Naive B cell (primary cell): ENCODE results near the gene LZTS3. TPM values are rescaled to one million over a fixed set of nuclear protein-coding genes. Genes with fewer than 3 reads are reported as not detected.
A peak's percentile ranks its signal among the peaks of the same experiment; 100 is the strongest.
"Not testable (repeated sequence)": the region's sequence is repeated elsewhere in the genome, so short reads cannot be mapped to it uniquely, and the experiment has no call there.

Source experiments
- ATAC-seq, 2 donors: fragments of 150-1000 bp; cut with Tn5 transposase; 2 replicates each; pipeline ENCODE4 v1.10.0; 2021; ENCODE audit warnings: low read depth in 2 of 2, mild to moderate bottlenecking in 2 of 2, moderate library complexity in 2 of 2
- DNase-seq: peaks from one replicate; pipeline ENCODE4 v3.0.0; 2022
- H3K27ac Mint-ChIP-seq, 6 donors: one replicate each; pipeline ENCODE4 v1.8.0; 2020 to 2022; ENCODE audit warnings: mild to moderate bottlenecking in 6 of 6, mixed read lengths in 6 of 6, moderate library complexity in 5 of 6, inconsistent platforms in 2 of 6
- H3K27me3 Mint-ChIP-seq, 3 donors: one replicate each; pipeline ENCODE4 v1.8.0; 2021 to 2022; ENCODE audit warnings: mixed read lengths in 3 of 3, mild to moderate bottlenecking in 1 of 3
- H3K36me3 Mint-ChIP-seq, 2 donors: one replicate each; pipeline ENCODE4 v1.8.0; 2020 to 2022; ENCODE audit warnings: mixed read lengths in 2 of 2, inconsistent platforms in 1 of 2, mild to moderate bottlenecking in 1 of 2
- H3K4me1 Mint-ChIP-seq, 3 donors: one replicate each; pipeline ENCODE4 v1.8.0; 2020 to 2022; ENCODE audit warnings: mixed read lengths in 3 of 3, inconsistent platforms in 1 of 3, mild to moderate bottlenecking in 1 of 3, moderate library complexity in 1 of 3
- H3K4me3 Mint-ChIP-seq, 8 donors: one replicate each; pipeline ENCODE4 v1.8.0; 2020 to 2022; ENCODE audit warnings: mild to moderate bottlenecking in 8 of 8, mixed read lengths in 8 of 8, moderate library complexity in 8 of 8, inconsistent platforms in 2 of 8
- H3K9me3 Mint-ChIP-seq, 7 donors: one replicate each; pipeline ENCODE4 v1.8.0; 2020 to 2022; ENCODE audit warnings: mixed read lengths in 7 of 7, mild to moderate bottlenecking in 5 of 7, inconsistent platforms in 2 of 7, moderate library complexity in 1 of 7
- polyA plus RNA-seq, 6 donors: library from polyadenylated mRNA; unstranded; fragments of 300-500 nt; fragmentation: Illumina TruSeq; gene quantifications; one replicate each; pipeline ENCODE4 v1.2.3, GENCODE V29; 2021; ENCODE audit warnings: low read depth in 6 of 6

The LZTS3 gene
- polyA plus RNA-seq, 6 donors from 2014 or later = 0.19 to 1.4 (median 0.56) TPM

- no peaks in the 10 kb centered on the region for H3K27me3 Mint-ChIP-seq
- ATAC-seq (no peak), DNase-seq (no peak)
- H3K4me1 Mint-ChIP-seq = peaks cover 0 to 2% (median 0%) of the 10 kb centered on the region in 3 donors
- H3K4me3 Mint-ChIP-seq = no peak overlapping the region
- H3K27ac Mint-ChIP-seq = peak overlapping the region in 2 of 6 donors; percentile 6 to 16
- H3K36me3 Mint-ChIP-seq = peaks cover 3 to 9% of the 10 kb centered on the region in 2 donors
- H3K9me3 Mint-ChIP-seq = peaks cover 0 to 7% (median 3%) of the 10 kb centered on the region in 7 donors
Observed at GRCh38 chr20:3128275-3128984, 44.9 kb downstream of the LZTS3 start.

- Mint-ChIP-seq H3K4me3 (no peak overlapping the region), H3K27ac (no peak overlapping the region), H3K36me3 (peaks cover 19 to 21% of the 10 kb centered on the region in 2 donors), H3K4me1 (peaks cover 0 to 13% (median under 1%) of the 10 kb centered on the region in 3 donors), H3K27me3 (no peaks in the 10 kb centered on the region), H3K9me3 (peaks cover 0 to 17% (median 11%) of the 10 kb centered on the region in 7 donors)
- DNase-seq = no peak
- no peak for ATAC-seq
Observed at GRCh38 chr20:3126527-3126859, 46.9 kb downstream of the LZTS3 start.

GRCh38 chr20:3125776-3126526, 47.4 kb downstream of the LZTS3 start:
- not testable (repeated sequence) for H3K27me3 Mint-ChIP-seq, H3K4me3 Mint-ChIP-seq, ATAC-seq, DNase-seq
- peaks cover 22 to 25% of the 10 kb centered on the region in 2 donors for H3K36me3 Mint-ChIP-seq
- H3K27ac Mint-ChIP-seq = peak overlapping the region in 1 of 6 donors; percentile 33
- peaks cover 0 to 17% (median 6%) of the 10 kb centered on the region in 3 donors for H3K4me1 Mint-ChIP-seq
- peaks cover 0 to 19% (median 11%) of the 10 kb centered on the region in 7 donors for H3K9me3 Mint-ChIP-seq

GRCh38 chr20:3124773-3125560, 48.4 kb downstream of the LZTS3 start:
- Mint-ChIP-seq H3K4me1 (peaks cover 0 to 21% (median 9%) of the 10 kb centered on the region in 3 donors), H3K36me3 (peaks cover 25 to 29% of the 10 kb centered on the region in 2 donors), H3K9me3 (peaks cover 0 to 20% (median 11%) of the 10 kb centered on the region in 7 donors)
- H3K4me3 Mint-ChIP-seq, ATAC-seq, H3K27me3 Mint-ChIP-seq, H3K27ac Mint-ChIP-seq, DNase-seq: not testable (repeated sequence)

GRCh38 chr20:3124163-3124562, 49.2 kb downstream of the LZTS3 start:
- not testable (repeated sequence) for H3K27me3 Mint-ChIP-seq, H3K4me3 Mint-ChIP-seq, DNase-seq, ATAC-seq
- Mint-ChIP-seq H3K4me1 (peaks cover 0 to 21% (median 9%) of the 10 kb centered on the region in 3 donors), H3K36me3 (peaks cover 22 to 29% of the 10 kb centered on the region in 2 donors), H3K9me3 (peaks cover 0 to 20% (median 11%) of the 10 kb centered on the region in 7 donors), H3K27ac (peak overlapping the region in 1 of 6 donors; percentile 42)

- H3K36me3 Mint-ChIP-seq = peaks cover 19 to 29% of the 10 kb centered on the region in 2 donors
- H3K9me3 Mint-ChIP-seq = peaks cover 0 to 20% (median 11%) of the 10 kb centered on the region in 7 donors
- ATAC-seq = no peak
- H3K4me1 Mint-ChIP-seq = peaks cover 0 to 21% (median 9%) of the 10 kb centered on the region in 3 donors
- no peak for DNase-seq
- peak overlapping the region in 3 of 6 donors; percentile 29 to 83 (median 83) for H3K27ac Mint-ChIP-seq
- no peak overlapping the region for H3K4me3 Mint-ChIP-seq
- no peaks in the 10 kb centered on the region for H3K27me3 Mint-ChIP-seq
Observed at GRCh38 chr20:3123542-3123941, 49.8 kb downstream of the LZTS3 start.

GRCh38 chr20:3121955-3122610, 51.3 kb downstream of the LZTS3 start:
- Mint-ChIP-seq H3K27ac (peak overlapping the region in 3 of 6 donors; percentile 4 to 47 (median 38)), H3K9me3 (peaks cover 0 to 20% (median 11%) of the 10 kb centered on the region in 7 donors), H3K4me3 (no peak overlapping the region), H3K36me3 (peaks cover 19 to 29% of the 10 kb centered on the region in 2 donors), H3K4me1 (peaks cover 0 to 27% (median 9%) of the 10 kb centered on the region in 3 donors), H3K27me3 (no peaks in the 10 kb centered on the region)
- ATAC-seq = peak in 1 of 2 donors; percentile 28
- no peak for DNase-seq

- DNase-seq (no peak), ATAC-seq (no peak)
- Mint-ChIP-seq H3K4me1 (peaks cover 0 to 28% (median 9%) of the 10 kb centered on the region in 3 donors), H3K27ac (peak overlapping the region in 4 of 6 donors; percentile 63 to 84 (median 71)), H3K36me3 (peaks cover 19 to 29% of the 10 kb centered on the region in 2 donors), H3K4me3 (no peak overlapping the region), H3K27me3 (no peaks in the 10 kb centered on the region), H3K9me3 (peaks cover 0 to 20% (median 11%) of the 10 kb centered on the region in 7 donors)
Observed at GRCh38 chr20:3121271-3121911, 52.0 kb downstream of the LZTS3 start.

- DNase-seq = no peak
- H3K27ac Mint-ChIP-seq = peak overlapping the region in 3 of 6 donors; percentile 24 to 82 (median 42)
- peaks cover 9 to 41% (median 9%) of the 10 kb centered on the region in 3 donors for H3K4me1 Mint-ChIP-seq
- no peak for ATAC-seq
- H3K36me3 Mint-ChIP-seq = peaks cover 19 to 30% of the 10 kb centered on the region in 2 donors
- peaks cover 0 to 15% (median 11%) of the 10 kb centered on the region in 7 donors for H3K9me3 Mint-ChIP-seq
- H3K4me3 Mint-ChIP-seq = no peak overlapping the region
- no peaks in the 10 kb centered on the region for H3K27me3 Mint-ChIP-seq
Observed at GRCh38 chr20:3119044-3119443, 54.3 kb downstream of the LZTS3 start.

GRCh38 chr20:3117839-3118379, 55.4 kb downstream of the LZTS3 start:
- H3K9me3 Mint-ChIP-seq, H3K27me3 Mint-ChIP-seq: not testable (repeated sequence)
- DNase-seq = peak; percentile 16
- H3K36me3 Mint-ChIP-seq = peaks cover 11 to 33% of the 10 kb centered on the region in 2 donors
- H3K27ac Mint-ChIP-seq = peak overlapping the region in 5 of 6 donors; percentile 30 to 69 (median 36)
- ATAC-seq = peak; percentile 61 to 75
- peak overlapping the region in 1 of 8 donors; percentile 34 for H3K4me3 Mint-ChIP-seq
- peaks cover 13 to 39% (median 13%) of the 10 kb centered on the region in 3 donors for H3K4me1 Mint-ChIP-seq

- Mint-ChIP-seq H3K27me3 (no peaks in the 10 kb centered on the region), H3K36me3 (peaks cover 4 to 25% of the 10 kb centered on the region in 2 donors), H3K4me3 (no peak overlapping the region), H3K9me3 (peaks cover 0 to 3% (median 0%) of the 10 kb centered on the region in 7 donors), H3K4me1 (peaks cover 13 to 26% (median 15%) of the 10 kb centered on the region in 3 donors), H3K27ac (peak overlapping the region in 1 of 6 donors; percentile 15)
- no peak for DNase-seq
- no peak for ATAC-seq
Observed at GRCh38 chr20:3116341-3116740, 57.0 kb downstream of the LZTS3 start.
